Endodermal cell (in vitro differentiated cells): ENCODE measurements around the gene BARX1. TPM values are rescaled to one million over a fixed set of nuclear protein-coding genes. Genes with fewer than 3 reads are reported as not detected.
A peak's percentile ranks its signal among the peaks of the same experiment; 100 is the strongest.

Experiments
- DNase-seq: peaks from one replicate; pipeline ENCODE4 v3.0.0-alpha.2; 2017
- H3K27ac ChIP-seq: 2 replicates; pipeline ENCODE4 v1.5.1; 2013; ENCODE audit warnings: mild to moderate bottlenecking, low read depth, low read length, moderate library complexity
- H3K27me3 ChIP-seq: 2 replicates; pipeline ENCODE4 v1.6.1; 2013; ENCODE audit warnings: mild to moderate bottlenecking, low read length, moderate library complexity; ENCODE audit not compliant: insufficient read depth, control insufficient read depth, poor library complexity, severe bottlenecking
- H3K36me3 ChIP-seq: 2 replicates; pipeline ENCODE4 v1.7.0; 2013; ENCODE audit warnings: mild to moderate bottlenecking, low read length, moderate library complexity; ENCODE audit not compliant: control insufficient read depth, insufficient read depth
- H3K4me1 ChIP-seq: one replicate; pipeline ENCODE4 v1.7.0; 2013; ENCODE audit warnings: low read length; ENCODE audit not compliant: control insufficient read depth, insufficient read depth
- H3K4me3 ChIP-seq: 2 replicates; pipeline ENCODE4 v1.5.1; 2013; ENCODE audit warnings: mild to moderate bottlenecking, low read length, moderate library complexity
- H3K9ac ChIP-seq: 2 replicates; pipeline ENCODE4 v1.6.1; 2013; ENCODE audit warnings: mild to moderate bottlenecking, low read length, moderate library complexity; ENCODE audit not compliant: poor library complexity, severe bottlenecking; ENCODE audit errors: extremely low read depth
- H3K9me3 ChIP-seq: 2 replicates; pipeline ENCODE4 v1.6.1; 2013; ENCODE audit warnings: mild to moderate bottlenecking, low read length, moderate library complexity; ENCODE audit not compliant: control insufficient read depth
- H3K27ac Mint-ChIP-seq: 2 replicates; pipeline ENCODE4 v1.8.0; 2020; ENCODE audit warnings: mixed read lengths
- H3K27me3 Mint-ChIP-seq: 2 replicates; pipeline ENCODE4 v1.8.0; 2021; ENCODE audit warnings: mild to moderate bottlenecking, mixed read lengths; ENCODE audit not compliant: insufficient read depth
- H3K36me3 Mint-ChIP-seq: 2 replicates; pipeline ENCODE4 v1.8.0; 2020; ENCODE audit warnings: low read depth, mixed read lengths
- H3K4me1 Mint-ChIP-seq: 2 replicates; pipeline ENCODE4 v1.8.0; 2020; ENCODE audit warnings: mixed read lengths
- H3K4me3 Mint-ChIP-seq: 2 replicates; pipeline ENCODE4 v1.8.0; 2020; ENCODE audit warnings: mild to moderate bottlenecking, moderate library complexity, mixed read lengths
- H3K9me3 Mint-ChIP-seq: 2 replicates; pipeline ENCODE4 v1.8.0; 2020; ENCODE audit warnings: mild to moderate bottlenecking, mixed read lengths
- CTCF ChIP-seq: fragments of 200-600 bp; sonication (generic); conservative IDR thresholded peaks from 2 replicates; pipeline ENCODE4 v1.5.0; 2021; ENCODE audit warnings: antibody characterized with exemption, mild to moderate bottlenecking
- WGBS, 2 experiments: methylation state at CpG; one replicate each; pipeline versions ENCODE4 v1.1.5 to v1.1.7; 2013; ENCODE audit warnings: missing lambda C conversion rate in 2 of 2, mixed read lengths in 1 of 2; ENCODE audit not compliant: insufficient coverage in 1 of 2, insufficient read length in 1 of 2; 5-methylcytosine and 5-hydroxymethylcytosine counted together
- total RNA-seq, 2 donors: library from RNA; stranded (reverse); fragmentation: NEBNext Ultra II Directional in 1 of 2; extraction: Animal tissue kit (Norgen Biotek cat#: 25700) in 1 of 2; gene quantifications; 2 replicates in 1 of 2; 3 replicates in 1 of 2; pipeline ENCODE4 v1.2.1, GENCODE V29; 2021

Gene BARX1
- total RNA-seq, 2 donors from 2014 or later = 0.35 TPM; not detected in 1

GRCh38 chr9:93951655-93952118 is 3.5 kb downstream of the BARX1 start:
- TF ChIP-seq CTCF = no peak
- Mint-ChIP-seq H3K27me3 (peaks cover 94% of the 10 kb centered on the region), H3K4me1 (peaks cover 25% of the 10 kb centered on the region), H3K9me3 (peaks cover 3% of the 10 kb centered on the region), H3K4me3 (peak overlapping the region; percentile 53), H3K27ac (no peak overlapping the region), H3K36me3 (no peaks in the 10 kb centered on the region)
- peaks cover 97% of the 10 kb centered on the region for H3K27me3 ChIP-seq
- no peak overlapping the region for H3K4me3 ChIP-seq
- 3 to 6% methylated on average over 16 to 39 of the region's 39 CpGs for WGBS, 2 experiments
- H3K4me1 ChIP-seq = peaks cover 8% of the 10 kb centered on the region
- no peak overlapping the region for H3K27ac ChIP-seq
- H3K9me3 ChIP-seq = peaks cover 5% of the 10 kb centered on the region
- peak; percentile 76 for DNase-seq
- H3K36me3 ChIP-seq = no peaks in the 10 kb centered on the region
- no peak overlapping the region for H3K9ac ChIP-seq

GRCh38 chr9:93950619-93951601 is 4.2 kb downstream of the BARX1 start:
- H3K4me3 Mint-ChIP-seq = peak overlapping the region; percentile 53
- no peak overlapping the region for H3K27ac Mint-ChIP-seq
- H3K27ac ChIP-seq = no peak overlapping the region
- H3K9ac ChIP-seq = no peak overlapping the region
- peaks cover 97% of the 10 kb centered on the region for H3K27me3 ChIP-seq
- peaks cover 30% of the 10 kb centered on the region for H3K4me1 Mint-ChIP-seq
- H3K9me3 Mint-ChIP-seq = peaks cover 3% of the 10 kb centered on the region
- no peaks in the 10 kb centered on the region for H3K36me3 Mint-ChIP-seq
- peaks cover 5% of the 10 kb centered on the region for H3K9me3 ChIP-seq
- peaks cover 8% of the 10 kb centered on the region for H3K4me1 ChIP-seq
- peak overlapping the region; percentile 60 for H3K4me3 ChIP-seq
- no peak for TF ChIP-seq CTCF
- peaks cover 94% of the 10 kb centered on the region for H3K27me3 Mint-ChIP-seq
- DNase-seq = peak; percentile 88
- WGBS, 2 experiments = 1 to 3% methylated on average over 22 to 47 of the region's 47 CpGs
- no peaks in the 10 kb centered on the region for H3K36me3 ChIP-seq

- H3K9me3 ChIP-seq = peaks cover 5% of the 10 kb centered on the region
- Mint-ChIP-seq H3K27me3 (peaks cover 97% of the 10 kb centered on the region), H3K27ac (no peak overlapping the region), H3K9me3 (peaks cover 3% of the 10 kb centered on the region), H3K4me3 (peak overlapping the region; percentile 50), H3K36me3 (no peaks in the 10 kb centered on the region), H3K4me1 (peaks cover 29% of the 10 kb centered on the region)
- no peak overlapping the region for H3K4me3 ChIP-seq
- H3K9ac ChIP-seq = no peak overlapping the region
- TF ChIP-seq CTCF = no peak
- H3K27me3 ChIP-seq = peaks cover 100% of the 10 kb centered on the region
- peaks cover 8% of the 10 kb centered on the region for H3K4me1 ChIP-seq
- H3K27ac ChIP-seq = no peak overlapping the region
- no peaks in the 10 kb centered on the region for H3K36me3 ChIP-seq
- 11 to 17% methylated on average over 8 to 12 of the region's 16 CpGs for WGBS, 2 experiments
- DNase-seq = peak; percentile 79
Observed at GRCh38 chr9:93949694-93950449, 5.3 kb downstream of the BARX1 start.
